HepG2 (cell line): ENCODE data around the gene NME4. TPM values are rescaled to one million over a fixed set of nuclear protein-coding genes. Genes with fewer than 3 reads are reported as not detected.

Experiments used
- EHMT2 ChIP-seq: fragments of 200-600 bp; sonication (generic); IDR thresholded peaks from 2 replicates; pipeline ENCODE4 v1.7.0; 2017; ENCODE audit warnings: antibody characterized with exemption, low read depth, low read length, borderline replicate concordance
- FOXK2 ChIP-seq: fragments of 450-650 bp; IDR thresholded peaks from 2 replicates; pipeline ENCODE4 v1.6.1; 2016
- HNRNPK ChIP-seq: fragments of 200-400 bp; formaldehyde crosslinking; IDR thresholded peaks from 2 replicates; pipeline ENCODE4 v1.6.1; 2018; ENCODE audit warnings: low read length, low read depth, moderate library complexity, mild to moderate bottlenecking; ENCODE audit not compliant: poor library complexity, severe bottlenecking
- HOXA5 ChIP-seq: sonication (generic); formaldehyde crosslinking; IDR thresholded peaks from 2 replicates; pipeline ENCODE4 v1.4.0; 2020; ENCODE audit warnings: missing genetic modification reagents
- KDM2A ChIP-seq: sonication (generic); formaldehyde crosslinking; IDR thresholded peaks from 2 replicates; pipeline ENCODE4 v1.4.0; 2020; ENCODE audit warnings: low read depth, missing genetic modification reagents, borderline replicate concordance
- KLF16 ChIP-seq, 2 experiments: sonication (generic) in 1 of 2; formaldehyde crosslinking in 1 of 2; IDR thresholded peaks; 2 replicates each; pipeline versions ENCODE4 v1.6.1 to v1.8.0; 2016 to 2023; ENCODE audit warnings: missing genetic modification reagents in 2 of 2, missing compliant biosample characterization in 1 of 2
- KMT2B ChIP-seq: IDR thresholded peaks from 2 replicates; pipeline ENCODE4 v1.6.1; 2016; ENCODE audit warnings: missing genetic modification reagents, missing compliant biosample characterization
- RBFOX2 ChIP-seq: fragments of 200-400 bp; formaldehyde crosslinking; IDR thresholded peaks from 2 replicates; pipeline ENCODE4 v1.6.1; 2017; ENCODE audit warnings: low read depth, mild to moderate bottlenecking, low read length
- SRSF9 ChIP-seq: fragments of 200-400 bp; formaldehyde crosslinking; IDR thresholded peaks from 2 replicates; pipeline ENCODE4 v1.6.1; 2018; ENCODE audit warnings: borderline replicate concordance, mild to moderate bottlenecking, low read depth, low read length; ENCODE audit not compliant: insufficient read depth, poor library complexity, severe bottlenecking
- ZBTB38 ChIP-seq: sonication (generic); formaldehyde crosslinking; IDR thresholded peaks from 2 replicates; pipeline ENCODE4 v1.5.1; 2020; ENCODE audit warnings: mild to moderate bottlenecking, missing genetic modification reagents
- ZFAT ChIP-seq: sonication (generic); formaldehyde crosslinking; conservative IDR thresholded peaks from 2 replicates; pipeline ENCODE4 v1.8.1; 2023; ENCODE audit warnings: missing genetic modification reagents, inconsistent platforms
- ZNF10 ChIP-seq: sonication (generic); formaldehyde crosslinking; IDR thresholded peaks from 2 replicates; pipeline ENCODE4 v1.4.0; 2020; ENCODE audit warnings: mild to moderate bottlenecking, low read depth, missing genetic modification reagents, borderline replicate concordance
- ZNF354B ChIP-seq: sonication (generic); formaldehyde crosslinking; IDR thresholded peaks from 2 replicates; pipeline ENCODE4 v1.8.0; 2022; ENCODE audit warnings: mild to moderate bottlenecking, missing genetic modification reagents
- ZNF543 ChIP-seq: sonication (generic); formaldehyde crosslinking; IDR thresholded peaks from 2 replicates; pipeline ENCODE4 v1.4.0; 2020; ENCODE audit warnings: mild to moderate bottlenecking, missing genetic modification reagents
- ZNF747 ChIP-seq: sonication (generic); formaldehyde crosslinking; IDR thresholded peaks from 2 replicates; pipeline ENCODE4 v1.8.1; 2023; ENCODE audit warnings: missing genetic modification reagents, mild to moderate bottlenecking, borderline replicate concordance
- ZNF788 ChIP-seq: sonication (generic); formaldehyde crosslinking; IDR thresholded peaks from 2 replicates; pipeline ENCODE4 v1.5.0; 2020; ENCODE audit warnings: mild to moderate bottlenecking, missing genetic modification reagents, borderline replicate concordance
- polyA plus RNA-seq, 8 experiments: library from polyadenylated mRNA; depleted of rRNA in 3 of 8; stranded (reverse) in 7 of 8; unstranded in 1 of 8; fragments of >200 nt; fragmentation: Illumina TruSeq in 4 of 8; extraction: Trizol in 4 of 8; gene quantifications; 2 replicates each; pipeline versions ENCODE4 v1.2.1 to v1.2.3, GENCODE V29; 2011 to 2016; ENCODE audit warnings: low read depth in 4 of 8, missing spikeins in 1 of 8, mixed read lengths in 1 of 8; ENCODE audit not compliant: insufficient read depth in 1 of 8
- total RNA-seq, 5 experiments: library from RNA; depleted of rRNA; stranded (reverse); fragments of >200 nt; fragmentation: Illumina TruSeq; extraction: Trizol; gene quantifications; 2 replicates each; pipeline ENCODE4 v1.2.3, GENCODE V29; 2016; ENCODE audit warnings: low read depth in 1 of 5
- TF ChIP-seq, protein P1 (sequence below): sonication (generic); formaldehyde crosslinking; IDR thresholded peaks from 2 replicates; pipeline ENCODE4 v1.8.0; 2022; ENCODE audit warnings: missing genetic modification reagents, mild to moderate bottlenecking, borderline replicate concordance
- TF ChIP-seq, protein P2 (sequence below): sonication (generic); formaldehyde crosslinking; IDR thresholded peaks from 2 replicates; pipeline ENCODE4 v1.4.0; 2020; ENCODE audit warnings: missing genetic modification reagents
- TF ChIP-seq, protein P3 (sequence below): sonication (generic); formaldehyde crosslinking; IDR thresholded peaks from 2 replicates; pipeline ENCODE4 v1.9.0; 2021; ENCODE audit warnings: missing genetic modification reagents, mild to moderate bottlenecking, borderline replicate concordance
- TF ChIP-seq, protein P4 (sequence below): sonication (generic); formaldehyde crosslinking; IDR thresholded peaks from 2 replicates; pipeline ENCODE4 v1.5.0; 2020; ENCODE audit warnings: missing genetic modification reagents
- TF ChIP-seq, protein P5 (sequence below): sonication (generic); formaldehyde crosslinking; IDR thresholded peaks from 2 replicates; pipeline ENCODE4 v1.5.0; 2020; ENCODE audit warnings: missing genetic modification reagents, mild to moderate bottlenecking, borderline replicate concordance
- TF ChIP-seq, protein P6 (sequence below): sonication (generic); formaldehyde crosslinking; IDR thresholded peaks from 2 replicates; pipeline ENCODE4 v1.4.0; 2020; ENCODE audit warnings: missing genetic modification reagents, mild to moderate bottlenecking, borderline replicate concordance

The NME4 gene
- total and polyA plus RNA-seq, 2 of the 13 experiments (the other 11 are each of a cell fraction or from before 2014, with no cell fraction given) = 121 to 263 TPM

DNA sequence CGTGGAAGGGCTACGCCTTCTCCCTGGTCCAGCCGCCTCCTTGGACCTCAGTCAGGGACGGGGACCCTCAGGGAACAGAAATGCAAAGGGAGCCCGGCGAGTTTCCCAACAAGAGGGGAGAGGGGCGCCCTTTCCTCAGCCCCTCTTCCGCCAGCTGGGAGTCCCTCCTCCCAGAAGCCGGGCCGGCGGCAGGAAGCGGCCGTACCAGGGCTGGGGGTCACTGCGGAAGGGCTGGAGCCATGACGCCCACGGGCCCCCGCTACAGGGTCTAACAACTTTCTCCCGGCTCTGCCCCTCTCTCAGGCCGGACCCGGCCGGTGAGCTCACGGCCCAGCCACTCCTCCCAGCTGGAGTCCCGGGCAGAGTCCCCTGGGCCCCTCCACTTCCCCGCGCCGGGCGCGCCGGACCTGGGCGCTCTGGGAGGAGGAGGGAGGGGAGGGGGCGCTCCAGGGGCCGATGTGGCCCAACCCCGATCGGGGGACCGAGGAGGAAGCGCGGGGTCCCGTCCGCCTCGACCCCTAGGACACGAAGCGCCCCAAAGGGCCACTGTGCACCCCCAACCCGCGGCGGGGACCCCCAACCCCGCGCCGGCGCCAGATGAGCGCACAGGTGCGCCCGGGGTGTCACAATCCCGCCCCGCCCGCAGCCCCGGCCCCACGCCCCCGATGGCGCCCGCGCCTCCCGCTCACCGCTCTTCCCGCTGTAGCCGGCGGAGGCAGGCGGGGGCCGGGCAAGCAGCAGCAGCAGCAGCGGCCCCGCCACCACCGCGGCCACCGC is 15.8 kb upstream of the NME4 start (continued):
- TF ChIP-seq, protein P1, sequence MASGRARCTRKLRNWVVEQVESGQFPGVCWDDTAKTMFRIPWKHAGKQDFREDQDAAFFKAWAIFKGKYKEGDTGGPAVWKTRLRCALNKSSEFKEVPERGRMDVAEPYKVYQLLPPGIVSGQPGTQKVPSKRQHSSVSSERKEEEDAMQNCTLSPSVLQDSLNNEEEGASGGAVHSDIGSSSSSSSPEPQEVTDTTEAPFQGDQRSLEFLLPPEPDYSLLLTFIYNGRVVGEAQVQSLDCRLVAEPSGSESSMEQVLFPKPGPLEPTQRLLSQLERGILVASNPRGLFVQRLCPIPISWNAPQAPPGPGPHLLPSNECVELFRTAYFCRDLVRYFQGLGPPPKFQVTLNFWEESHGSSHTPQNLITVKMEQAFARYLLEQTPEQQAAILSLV = no peak
- peak; percentile 73 for TF ChIP-seq RBFOX2
- peak; percentile 72; the same call in 1 of the 2 replicates for TF ChIP-seq ZNF788 (CRISPR knock-in tag)
- TF ChIP-seq HNRNPK = peak; percentile 57
- TF ChIP-seq, protein P2, sequence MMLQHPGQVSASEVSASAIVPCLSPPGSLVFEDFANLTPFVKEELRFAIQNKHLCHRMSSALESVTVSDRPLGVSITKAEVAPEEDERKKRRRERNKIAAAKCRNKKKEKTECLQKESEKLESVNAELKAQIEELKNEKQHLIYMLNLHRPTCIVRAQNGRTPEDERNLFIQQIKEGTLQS = no peak
- TF ChIP-seq, protein P3, sequence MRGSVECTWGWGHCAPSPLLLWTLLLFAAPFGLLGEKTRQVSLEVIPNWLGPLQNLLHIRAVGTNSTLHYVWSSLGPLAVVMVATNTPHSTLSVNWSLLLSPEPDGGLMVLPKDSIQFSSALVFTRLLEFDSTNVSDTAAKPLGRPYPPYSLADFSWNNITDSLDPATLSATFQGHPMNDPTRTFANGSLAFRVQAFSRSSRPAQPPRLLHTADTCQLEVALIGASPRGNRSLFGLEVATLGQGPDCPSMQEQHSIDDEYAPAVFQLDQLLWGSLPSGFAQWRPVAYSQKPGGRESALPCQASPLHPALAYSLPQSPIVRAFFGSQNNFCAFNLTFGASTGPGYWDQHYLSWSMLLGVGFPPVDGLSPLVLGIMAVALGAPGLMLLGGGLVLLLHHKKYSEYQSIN = no peak
- no peak for TF ChIP-seq ZNF354B
- TF ChIP-seq ZFAT (CRISPR knock-in tag) = no peak
- 0 out of 2 replicates have a peak, but pooled peaks have one; percentile 51 for TF ChIP-seq ZNF747 (CRISPR knock-in tag)
- no peak for TF ChIP-seq EHMT2
- peak; percentile 65; the same call in 1 of the 2 replicates for TF ChIP-seq ZBTB38 (CRISPR knock-in tag)
- TF ChIP-seq KLF16 (CRISPR knock-in tag; IDR thresholded peaks at IDR 0.05) = peak in 1 of 2 experiments; percentile 65; a peak in 1 of 4 replicates
- 0 out of 2 replicates have a peak, but pooled peaks have one; percentile 42 for TF ChIP-seq KDM2A (CRISPR knock-in tag)
- TF ChIP-seq ZNF543 (CRISPR knock-in tag) = 0 out of 2 replicates have a peak, but pooled peaks have one; percentile 3
- no peak for TF ChIP-seq ZNF10 (CRISPR knock-in tag)
- TF ChIP-seq KMT2B (CRISPR knock-in tag) = 0 out of 2 replicates have a peak, but pooled peaks have one; percentile 23
- no peak for TF ChIP-seq HOXA5 (CRISPR knock-in tag)
- TF ChIP-seq SRSF9 = no peak
- TF ChIP-seq, protein P4, sequence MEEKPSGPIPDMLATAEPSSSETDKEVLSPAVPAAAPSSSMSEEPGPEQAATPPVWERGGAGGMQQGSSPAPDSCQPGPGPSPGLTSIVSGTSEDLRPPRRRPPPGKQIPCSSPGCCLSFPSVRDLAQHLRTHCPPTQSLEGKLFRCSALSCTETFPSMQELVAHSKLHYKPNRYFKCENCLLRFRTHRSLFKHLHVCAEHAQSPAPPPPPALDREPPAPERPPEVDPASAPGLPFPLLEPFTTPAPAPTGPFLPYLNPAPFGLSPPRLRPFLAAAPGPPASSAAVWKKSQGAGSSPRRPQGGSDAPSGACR (CRISPR knock-in tag) = no peak
- TF ChIP-seq, protein P5, sequence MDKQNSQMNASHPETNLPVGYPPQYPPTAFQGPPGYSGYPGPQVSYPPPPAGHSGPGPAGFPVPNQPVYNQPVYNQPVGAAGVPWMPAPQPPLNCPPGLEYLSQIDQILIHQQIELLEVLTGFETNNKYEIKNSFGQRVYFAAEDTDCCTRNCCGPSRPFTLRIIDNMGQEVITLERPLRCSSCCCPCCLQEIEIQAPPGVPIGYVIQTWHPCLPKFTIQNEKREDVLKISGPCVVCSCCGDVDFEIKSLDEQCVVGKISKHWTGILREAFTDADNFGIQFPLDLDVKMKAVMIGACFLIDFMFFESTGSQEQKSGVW = no peak
- no peak for TF ChIP-seq FOXK2
- TF ChIP-seq, protein P6, sequence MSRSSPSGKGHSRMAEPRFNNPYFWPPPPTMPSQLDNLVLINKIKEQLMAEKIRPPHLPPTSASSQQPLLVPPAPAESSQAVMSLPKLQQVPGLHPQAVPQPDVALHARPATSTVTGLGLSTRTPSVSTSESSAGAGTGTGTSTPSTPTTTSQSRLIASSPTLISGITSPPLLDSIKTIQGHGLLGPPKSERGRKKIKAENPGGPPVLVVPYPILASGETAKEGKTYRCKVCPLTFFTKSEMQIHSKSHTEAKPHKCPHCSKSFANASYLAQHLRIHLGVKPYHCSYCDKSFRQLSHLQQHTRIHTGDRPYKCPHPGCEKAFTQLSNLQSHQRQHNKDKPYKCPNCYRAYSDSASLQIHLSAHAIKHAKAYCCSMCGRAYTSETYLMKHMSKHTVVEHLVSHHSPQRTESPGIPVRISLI (CRISPR knock-in tag) = no peak
